Middle frontal gyrus (tissue), 1 donor: ENCODE results near the gene SH3BGR.
"Not testable (repeated sequence)": the region's sequence is repeated elsewhere in the genome, so short reads cannot be mapped to it uniquely, and the experiment has no call there.

Source experiments
- DNase-seq: peaks from one replicate; pipeline ENCODE4 v3.0.0-alpha.2; 2015; ENCODE audit warnings: low spot score; ENCODE audit errors: extremely low spot score

Gene SH3BGR

GRCh38 chr21:39515684-39516472, 64.1 kb downstream of the SH3BGR start:
- no peak for DNase-seq

- DNase-seq = peak; percentile 46
Measured at GRCh38 chr21:39518055-39518846, 66.5 kb downstream of the SH3BGR start.

- DNase-seq = no peak
Measured at GRCh38 chr21:39518847-39519210, 67.1 kb downstream of the SH3BGR start.

- DNase-seq = no peak
Measured at GRCh38 chr21:39519835-39520234, 68.1 kb downstream of the SH3BGR start.

- DNase-seq = no peak
Measured at GRCh38 chr21:39523399-39523798, 71.6 kb downstream of the SH3BGR start.

- DNase-seq = no peak
Measured at GRCh38 chr21:39523915-39524314, 72.1 kb downstream of the SH3BGR start.

- DNase-seq = no peak
Measured at GRCh38 chr21:39525129-39525528, 73.4 kb downstream of the SH3BGR start.

GRCh38 chr21:39525601-39526000, 73.8 kb downstream of the SH3BGR start:
- no peak for DNase-seq

GRCh38 chr21:39527067-39527595, 75.4 kb downstream of the SH3BGR start:
- DNase-seq = no peak

- no peak for DNase-seq
Measured at GRCh38 chr21:39527664-39528381, 76.1 kb downstream of the SH3BGR start.

GRCh38 chr21:39529026-39529425, 77.3 kb downstream of the SH3BGR start:
- no peak for DNase-seq

- DNase-seq = no peak
Measured at GRCh38 chr21:39531064-39531463, 79.3 kb downstream of the SH3BGR start.

- DNase-seq = no peak
Measured at GRCh38 chr21:39531840-39532239, 80.1 kb downstream of the SH3BGR start.

- no peak for DNase-seq
Measured at GRCh38 chr21:39533545-39534380, 82.0 kb downstream of the SH3BGR start.

GRCh38 chr21:39535646-39536437, 84.1 kb downstream of the SH3BGR start:
- no peak for DNase-seq

- no peak for DNase-seq
Measured at GRCh38 chr21:39536835-39537234, 85.1 kb downstream of the SH3BGR start.

- DNase-seq = no peak
Measured at GRCh38 chr21:39537571-39537970, 85.8 kb downstream of the SH3BGR start.

GRCh38 chr21:39538453-39539042, 86.8 kb downstream of the SH3BGR start:
- no peak for DNase-seq

- DNase-seq = not testable (repeated sequence)
Measured at GRCh38 chr21:39540367-39540766, 88.6 kb downstream of the SH3BGR start.

GRCh38 chr21:39542736-39543135, 91.0 kb downstream of the SH3BGR start:
- DNase-seq = no peak
